ENCODE measurements around the gene SGMS1. TPM values are rescaled to one million over a fixed set of nuclear protein-coding genes. Genes with fewer than 3 reads are reported as not detected.

The SGMS1 gene
- total and polyA plus RNA-seq, 2 donors (not counting 1 experiment from before 2014, with no cell fraction given), result 39.9 to 82.1 TPM

Other genes starting within 250 kb of the SGMS1 start
- 2.3 and 3.0 TPM in 2 replicates for gene ASAH2B, start 116.0 kb upstream of the SGMS1 start, total RNA-seq
- 5.9 and 7.4 TPM in 2 replicates for gene ASAH2B, start 116.0 kb upstream of the SGMS1 start, polyA plus RNA-seq